AG04449 (cell line): Measurements from ENCODE around the gene CSF1.

Source experiments
- CTCF ChIA-PET: fragments of 350-600 bp; formaldehyde crosslinking; extraction: SDS; loops from one replicate; lab custom pipeline; 2021; ENCODE audit warnings: antibody characterized with exemption; lab: Yijun Ruan, JAX
- POLR2A ChIA-PET: fragments of 400-600, 350-600 bp; formaldehyde crosslinking; extraction: SDS; loops from one replicate; lab custom pipeline; 2020; ENCODE audit warnings: antibody characterized with exemption, inconsistent platforms; lab: Yijun Ruan, JAX
- DNase-seq: peaks from one replicate; pipeline ENCODE4 v3.0.0-alpha.2; 2010; ENCODE audit warnings: low read depth, low spot score
- H3K4me3 ChIP-seq: 2 replicates; pipeline ENCODE4 v1.5.1; 2011; ENCODE audit warnings: low read depth, mild to moderate bottlenecking, control low read depth, low read length
- TF ChIP-seq, protein P1 (sequence below): IDR thresholded peaks from one replicate; pipeline ENCODE4 v1.5.1; 2011; ENCODE audit warnings: mild to moderate bottlenecking, moderate library complexity, low read length, control low read depth, inconsistent platforms; ENCODE audit not compliant: insufficient read depth; ENCODE audit errors: missing control alignments

CSF1 gene

DNA sequence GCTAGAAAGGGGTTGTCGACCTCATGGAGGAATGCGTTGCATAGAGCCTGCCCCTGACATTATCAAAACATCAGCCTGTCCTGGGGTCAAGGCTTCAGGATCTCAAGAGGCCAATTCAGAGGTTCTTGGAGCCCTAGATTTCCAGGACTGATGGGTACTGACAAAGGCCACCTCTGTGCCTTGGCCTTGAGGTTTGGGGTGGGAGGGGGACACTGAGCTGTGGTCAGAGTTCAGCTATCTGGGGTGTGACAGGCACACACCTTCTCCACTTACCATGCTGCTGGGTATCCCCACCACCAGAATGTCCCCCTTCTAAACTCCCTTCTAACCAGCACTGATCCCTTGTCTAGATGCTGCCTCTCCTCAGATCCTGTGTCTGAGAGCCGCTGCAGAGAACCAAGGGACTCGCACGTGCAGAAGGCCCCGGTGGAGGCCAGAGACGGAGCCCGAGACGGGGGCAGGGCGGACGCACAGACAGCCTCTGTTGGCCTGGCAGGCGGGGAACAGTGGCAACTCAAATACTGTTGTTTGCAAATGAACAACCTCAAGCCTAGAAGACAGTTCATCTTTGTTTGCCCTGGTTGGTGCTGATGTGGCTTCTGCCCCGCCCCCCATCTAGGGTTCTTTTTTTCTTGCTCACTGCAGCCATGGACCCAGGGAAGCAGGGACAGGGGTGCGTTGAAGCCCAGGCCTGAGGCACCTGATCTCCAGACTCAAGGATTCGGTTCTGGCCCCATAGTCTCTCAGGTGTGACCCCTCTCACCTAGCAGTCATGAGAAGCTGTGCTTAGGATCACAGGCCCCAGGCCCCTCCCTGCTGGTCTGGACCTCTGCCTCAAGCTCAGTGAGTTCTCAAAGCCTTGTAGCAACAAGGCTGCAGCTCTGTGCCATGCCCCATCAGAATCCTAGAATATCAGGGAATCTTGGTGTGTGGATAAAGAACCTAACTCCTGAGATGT, 28.1 kb upstream of the CSF1 start:
- DNase-seq, result no peak
- H3K4me3 ChIP-seq, result no peak overlapping the region
- TF ChIP-seq, protein P1, sequence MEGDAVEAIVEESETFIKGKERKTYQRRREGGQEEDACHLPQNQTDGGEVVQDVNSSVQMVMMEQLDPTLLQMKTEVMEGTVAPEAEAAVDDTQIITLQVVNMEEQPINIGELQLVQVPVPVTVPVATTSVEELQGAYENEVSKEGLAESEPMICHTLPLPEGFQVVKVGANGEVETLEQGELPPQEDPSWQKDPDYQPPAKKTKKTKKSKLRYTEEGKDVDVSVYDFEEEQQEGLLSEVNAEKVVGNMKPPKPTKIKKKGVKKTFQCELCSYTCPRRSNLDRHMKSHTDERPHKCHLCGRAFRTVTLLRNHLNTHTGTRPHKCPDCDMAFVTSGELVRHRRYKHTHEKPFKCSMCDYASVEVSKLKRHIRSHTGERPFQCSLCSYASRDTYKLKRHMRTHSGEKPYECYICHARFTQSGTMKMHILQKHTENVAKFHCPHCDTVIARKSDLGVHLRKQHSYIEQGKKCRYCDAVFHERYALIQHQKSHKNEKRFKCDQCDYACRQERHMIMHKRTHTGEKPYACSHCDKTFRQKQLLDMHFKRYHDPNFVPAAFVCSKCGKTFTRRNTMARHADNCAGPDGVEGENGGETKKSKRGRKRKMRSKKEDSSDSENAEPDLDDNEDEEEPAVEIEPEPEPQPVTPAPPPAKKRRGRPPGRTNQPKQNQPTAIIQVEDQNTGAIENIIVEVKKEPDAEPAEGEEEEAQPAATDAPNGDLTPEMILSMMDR, result no peak
- CTCF ChIA-PET, result interaction anchor here (1.2 kb wide), 1 partner anchor 11 kb away, joined by 4 read pairs; no protein-coding TSS in a partner anchor
- POLR2A ChIA-PET, result no interaction called here

DNA sequence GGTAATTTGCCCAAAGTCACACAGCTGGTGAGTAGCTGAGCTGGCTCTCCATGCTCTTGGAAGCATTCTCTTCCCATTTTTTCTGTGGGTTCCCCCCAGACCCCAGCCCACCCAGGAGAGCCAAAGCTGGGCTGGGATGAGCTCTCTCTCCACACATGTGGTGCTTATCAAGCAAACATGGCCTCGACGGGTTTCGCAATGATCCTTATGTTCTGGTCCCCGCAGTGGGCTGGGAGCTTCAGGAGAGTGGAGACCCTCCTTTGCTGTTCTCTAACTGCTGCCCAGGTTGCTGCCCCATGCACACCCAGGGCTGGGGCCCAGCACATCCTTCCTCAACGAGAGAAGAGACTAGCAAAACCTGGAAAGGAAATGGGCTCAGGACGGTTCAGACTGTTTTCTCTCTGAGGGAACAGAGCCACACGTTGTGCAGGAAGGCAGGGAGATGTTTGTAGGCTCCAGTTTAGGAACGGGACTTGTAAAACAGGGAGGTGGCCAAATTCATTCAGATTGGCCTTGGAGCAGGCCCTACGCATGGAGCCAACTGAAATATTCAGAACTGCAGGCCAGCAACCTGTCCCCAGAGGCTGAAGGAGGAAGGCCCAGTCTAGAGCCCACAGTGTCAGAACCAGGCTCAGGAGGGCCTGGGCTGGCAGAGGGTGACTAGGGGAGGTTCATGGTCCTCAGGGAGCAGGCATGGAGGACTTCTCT, 27.2 kb upstream of the CSF1 start:
- TF ChIP-seq, protein P1, result no peak
- no peak overlapping the region for H3K4me3 ChIP-seq
- DNase-seq, result no peak
- POLR2A ChIA-PET, result no interaction called here
- CTCF ChIA-PET, result interaction anchor here (1.2 kb wide), 1 partner anchor 12 kb away, joined by 4 read pairs; no protein-coding TSS in a partner anchor

DNA sequence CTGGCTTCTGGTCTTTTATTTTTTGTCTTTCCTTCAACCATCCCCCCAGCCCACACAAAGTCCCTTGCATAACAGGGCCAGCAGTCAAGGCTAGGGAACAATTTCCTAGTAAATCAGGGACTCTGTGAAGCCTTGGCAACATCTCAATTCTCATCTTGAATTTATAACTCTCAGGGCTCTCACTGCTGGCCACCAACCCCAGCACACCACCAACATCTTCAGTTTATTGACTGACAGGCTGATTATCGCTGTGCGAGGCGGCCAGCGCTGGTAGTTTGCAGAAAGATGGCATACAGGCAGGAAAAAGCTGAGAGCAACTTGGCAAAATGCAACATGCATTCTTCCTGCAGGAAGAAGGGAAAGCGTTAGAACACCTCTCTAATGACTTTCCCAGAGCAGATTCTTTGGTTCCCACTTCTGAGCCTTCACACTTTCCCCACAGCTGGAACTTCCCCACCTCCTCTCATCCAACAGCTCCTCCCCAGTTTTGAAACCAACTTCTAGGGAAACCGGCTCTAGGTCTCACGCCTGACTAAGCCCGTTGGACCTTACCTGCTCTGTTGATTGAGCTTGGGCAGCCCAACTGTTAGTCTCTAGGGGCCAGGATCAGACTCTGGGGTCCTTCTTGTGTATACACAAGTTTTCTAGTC, 26.3 kb upstream of the CSF1 start:
- ChIA-PET POLR2A (no interaction called here), CTCF (interaction anchor here (1.3 kb wide), 1 partner anchor 107 kb away, joined by 3 read pairs; no protein-coding TSS in a partner anchor)
- no peak for DNase-seq
- H3K4me3 ChIP-seq, result no peak overlapping the region
- TF ChIP-seq, protein P1, result no peak

DNA sequence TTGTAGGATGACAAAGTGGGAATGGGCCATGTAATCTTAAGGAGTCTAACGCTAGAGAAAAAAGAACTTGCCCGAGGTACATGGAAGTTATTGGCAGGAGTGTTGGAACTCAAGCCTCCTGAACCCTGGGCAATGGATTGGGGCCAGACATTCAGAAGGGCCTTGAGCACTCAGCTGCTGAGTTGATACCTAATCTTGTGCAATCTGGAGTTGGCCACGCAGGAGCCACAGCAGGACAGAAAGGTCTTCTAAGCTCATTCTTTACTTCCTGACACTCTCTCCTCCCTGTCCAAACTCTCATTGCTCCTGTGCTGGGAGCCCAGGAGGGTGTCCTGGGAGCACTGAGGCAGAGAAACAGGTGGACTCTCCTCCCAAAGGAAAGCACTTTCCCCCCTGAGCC, 25.1 kb upstream of the CSF1 start:
- TF ChIP-seq, protein P1, result no peak
- POLR2A ChIA-PET, result no interaction called here
- no peak for DNase-seq
- CTCF ChIA-PET, result no interaction called here
- H3K4me3 ChIP-seq, result no peak overlapping the region

DNA sequence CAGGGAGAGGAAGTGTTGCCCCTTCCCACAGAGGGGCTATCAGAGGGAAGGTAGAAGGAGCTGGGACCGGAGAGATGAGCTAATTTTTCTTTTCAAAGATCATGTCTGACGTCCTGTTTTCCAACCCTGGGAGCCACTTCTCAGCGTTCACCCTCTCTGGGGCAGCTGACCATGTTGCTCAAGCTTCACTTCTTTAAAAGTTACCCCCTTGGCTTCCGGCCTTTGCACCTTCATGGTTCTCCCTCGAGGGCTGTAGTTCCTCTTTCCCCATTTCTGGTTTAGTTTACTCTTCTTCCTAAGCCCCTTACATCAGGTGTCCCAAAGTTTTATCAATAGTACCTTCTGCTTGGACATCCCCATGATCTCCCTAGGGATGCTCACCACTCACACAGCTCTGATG, 23.8 kb upstream of the CSF1 start:
- CTCF ChIA-PET, result interaction anchor here (1.4 to 1.7 kb wide), 2 partner anchors 37 to 247 kb away, joined by 3 read pairs; no protein-coding TSS in a partner anchor
- H3K4me3 ChIP-seq, result no peak overlapping the region
- TF ChIP-seq, protein P1, result no peak
- POLR2A ChIA-PET, result no interaction called here
- no peak for DNase-seq

DNA sequence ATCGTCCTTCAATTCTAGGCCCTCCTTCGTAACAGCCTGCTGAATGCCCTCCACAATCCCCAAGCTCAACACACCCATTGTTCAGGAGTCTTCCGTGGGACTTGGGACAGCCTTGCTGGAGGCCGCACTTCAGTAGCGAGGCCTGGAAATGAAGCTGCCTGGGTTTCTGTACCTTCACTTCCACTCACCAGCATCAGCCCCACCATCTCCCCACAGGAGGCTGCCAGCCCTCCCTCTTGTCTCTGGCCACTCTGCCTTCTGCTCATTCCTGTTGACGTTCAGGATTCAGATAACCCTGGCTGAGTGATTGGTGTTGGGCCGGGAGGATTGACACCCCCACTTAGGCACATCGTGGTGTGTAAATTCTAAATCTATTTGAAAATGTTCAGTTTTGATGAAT, 23.4 kb upstream of the CSF1 start:
- TF ChIP-seq, protein P1, result no peak
- no peak for DNase-seq
- H3K4me3 ChIP-seq, result no peak overlapping the region
- ChIA-PET CTCF (interaction anchor here (1.4 to 1.7 kb wide), 2 partner anchors 37 to 247 kb away, joined by 3 read pairs; no protein-coding TSS in a partner anchor), POLR2A (no interaction called here)
